Adrenal gland (tissue), 12 donors: ENCODE data around the gene LYRM4. TPM values are rescaled to one million over a fixed set of nuclear protein-coding genes. Genes with fewer than 3 reads are reported as not detected.

ENCODE experiments used
- DNase-seq, 7 donors: peaks; one replicate each; pipeline ENCODE4 v3.0.0-alpha.2; 2019 to 2020
- H3K27ac ChIP-seq, 5 donors: fragments of 200-600 bp; sonication (generic) in 4 of 5; 1 replicate in 3 of 5; 2 replicates in 2 of 5; pipeline versions ENCODE4 v1.5.1 to v1.8.0; 2016 to 2020; ENCODE audit warnings: mild to moderate bottlenecking in 1 of 5
- H3K27me3 ChIP-seq: fragments of 200-600 bp; 2 replicates; pipeline ENCODE4 v1.8.0; 2021
- H3K36me3 ChIP-seq, 2 donors: fragments of 200-600 bp; replicated peaks in 1 of 2; 1 replicate in 1 of 2; 2 replicates in 1 of 2; pipeline versions ENCODE4 v1.5.1 to v1.8.0; 2018 to 2022
- H3K4me1 ChIP-seq, 2 donors: fragments of 200-600 bp; replicated peaks in 1 of 2; 1 replicate in 1 of 2; 2 replicates in 1 of 2; pipeline versions ENCODE4 v1.5.1 to v1.8.0; 2018 to 2021
- H3K4me3 ChIP-seq, 4 donors: fragments of 200-600 bp; sonication (generic) in 3 of 4; one replicate each; pipeline ENCODE4 v1.5.1; 2016 to 2018
- H3K9me3 ChIP-seq, 3 donors: fragments of 200-600 bp; sonication (generic) in 1 of 3; replicated peaks in 1 of 3; 1 replicate in 2 of 3; 2 replicates in 1 of 3; pipeline versions ENCODE4 v1.5.1 to v1.8.0; 2016 to 2021
- POLR2A ChIP-seq, 2 donors: fragments of 450-650 bp; IDR thresholded peaks; one replicate each; pipeline ENCODE4 v1.6.1; 2017; ENCODE audit warnings: antibody characterized with exemption in 2 of 2, mild to moderate bottlenecking in 2 of 2, moderate library complexity in 1 of 2
- WGBS, 4 donors: extraction: QIAGEN DNeasy Blood & Tissue Kit in 2 of 4; methylation state at CpG; one replicate each; pipeline versions ENCODE4 v1.1.5 to v1.1.7; 2013 to 2017; 5-methylcytosine and 5-hydroxymethylcytosine counted together
- intact Hi-C, 2 donors: fragments of 100-400 bp; cut with DNase I; formaldehyde crosslinking; loops; one replicate each; pipeline versions ENCODE4 v1.14.1 to v1.15.0; 2022 to 2023
- polyA plus RNA-seq, 3 donors: library from polyadenylated mRNA; stranded (reverse); fragments of 200-250 nt in 2 of 3; fragments of 350-450 nt in 1 of 3; fragmentation: Illumina TruSeq in 1 of 3; extraction: RNeasy Lipid Tissue Mini Kit (QIAGEN cat#74804) in 1 of 3; gene quantifications; one replicate each; pipeline ENCODE4 v1.2.3, GENCODE V29; 2013 to 2014
- total RNA-seq, 9 donors: library from RNA; depleted of rRNA in 4 of 9; stranded (reverse); fragments of >200 nt in 4 of 9; fragments of 120-200 nt in 1 of 9; fragmentation: NEBNext Ultra II Directional in 1 of 9; extraction: Animal tissue kit (Norgen Biotek cat#: 25700) in 1 of 9; gene quantifications; one replicate each; pipeline versions ENCODE4 v1.1.0 to v1.2.4, GENCODE V29; 2013 to 2023
- TF ChIP-seq, protein P1 (sequence below), 6 experiments: fragments of 450-650 bp in 4 of 6; fragments of 200-600 bp in 2 of 6; sonication (generic) in 1 of 6; IDR thresholded peaks; 1 replicate in 5 of 6; 2 replicates in 1 of 6; pipeline versions ENCODE4 v1.5.1 to v1.8.0; 2016 to 2021; ENCODE audit warnings: antibody characterized with exemption in 6 of 6, mild to moderate bottlenecking in 2 of 6, moderate library complexity in 1 of 6
- donor health status: healthy with polysubstance abuse.
- donor health status: Bipolar disorder and iron deficiency.
- donor health status: DM: yes; HTN: yes; CAD: no.
- donor health status: DM: no; HTN: no; CAD: no.
- donor health status: DM: no; HTN: no; CAD: no.
- donor health status: DM: yes; HTN: yes; CAD: no.

Gene LYRM4
- total and polyA plus RNA-seq, 12 donors: 16.1 to 65.1 (median 29.9) TPM

DNA sequence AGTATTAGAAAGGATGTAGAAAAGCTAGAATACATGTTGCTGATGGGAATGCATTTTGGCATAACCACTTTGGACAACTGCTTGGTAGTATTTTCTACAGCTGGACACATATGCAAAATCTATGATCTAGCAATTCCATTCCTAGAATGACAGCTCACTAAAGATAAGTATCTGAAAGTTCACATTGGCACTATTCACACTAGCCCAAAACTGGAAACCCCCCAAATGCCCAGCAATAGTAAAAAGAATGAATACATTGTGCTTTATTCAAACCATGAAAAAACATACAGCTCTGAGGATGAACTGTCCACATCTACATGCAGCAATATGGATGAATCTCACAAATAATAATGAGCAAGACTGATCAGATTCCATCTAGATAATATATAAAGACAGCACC lies 96.7 kb downstream of the LYRM4 start:
- no peak overlapping the region for H3K27ac ChIP-seq
- DNase-seq: no peak
- H3K27me3 ChIP-seq: no peaks in the 10 kb centered on the region
- intact Hi-C loops: no loop called here
- H3K4me1 ChIP-seq: no peaks in the 10 kb centered on the region
- TF ChIP-seq, protein P1, sequence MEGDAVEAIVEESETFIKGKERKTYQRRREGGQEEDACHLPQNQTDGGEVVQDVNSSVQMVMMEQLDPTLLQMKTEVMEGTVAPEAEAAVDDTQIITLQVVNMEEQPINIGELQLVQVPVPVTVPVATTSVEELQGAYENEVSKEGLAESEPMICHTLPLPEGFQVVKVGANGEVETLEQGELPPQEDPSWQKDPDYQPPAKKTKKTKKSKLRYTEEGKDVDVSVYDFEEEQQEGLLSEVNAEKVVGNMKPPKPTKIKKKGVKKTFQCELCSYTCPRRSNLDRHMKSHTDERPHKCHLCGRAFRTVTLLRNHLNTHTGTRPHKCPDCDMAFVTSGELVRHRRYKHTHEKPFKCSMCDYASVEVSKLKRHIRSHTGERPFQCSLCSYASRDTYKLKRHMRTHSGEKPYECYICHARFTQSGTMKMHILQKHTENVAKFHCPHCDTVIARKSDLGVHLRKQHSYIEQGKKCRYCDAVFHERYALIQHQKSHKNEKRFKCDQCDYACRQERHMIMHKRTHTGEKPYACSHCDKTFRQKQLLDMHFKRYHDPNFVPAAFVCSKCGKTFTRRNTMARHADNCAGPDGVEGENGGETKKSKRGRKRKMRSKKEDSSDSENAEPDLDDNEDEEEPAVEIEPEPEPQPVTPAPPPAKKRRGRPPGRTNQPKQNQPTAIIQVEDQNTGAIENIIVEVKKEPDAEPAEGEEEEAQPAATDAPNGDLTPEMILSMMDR (IDR thresholded peaks at IDR 0.05): no peak
- TF ChIP-seq POLR2A (IDR thresholded peaks at IDR 0.05): no peak
- H3K4me3 ChIP-seq: no peak overlapping the region
- no peaks in the 10 kb centered on the region for H3K9me3 ChIP-seq
- H3K36me3 ChIP-seq: no peaks in the 10 kb centered on the region

GRCh38 chr6:5163247-5163646 lies 97.5 kb downstream of the LYRM4 start:
- Histone ChIP-seq H3K36me3 (no peaks in the 10 kb centered on the region), H3K4me1 (no peaks in the 10 kb centered on the region), H3K4me3 (no peak overlapping the region), H3K9me3 (no peaks in the 10 kb centered on the region), H3K27me3 (no peaks in the 10 kb centered on the region), H3K27ac (no peak overlapping the region)
- intact Hi-C loops: no loop called here
- 96 to 99% (median 98%) methylated on average over 6 of the region's 6 CpGs for WGBS, 4 donors
- no peak for DNase-seq
- TF ChIP-seq POLR2A (IDR thresholded peaks at IDR 0.05): no peak
- TF ChIP-seq, protein P1 (IDR thresholded peaks at IDR 0.05): no peak

- Histone ChIP-seq H3K9me3 (no peaks in the 10 kb centered on the region), H3K27ac (no peak overlapping the region)
- 85 to 95% (median 88%) methylated on average over 5 of the region's 5 CpGs for WGBS, 4 donors
Measured at GRCh38 chr6:5162355-5162754, 98.4 kb downstream of the LYRM4 start.

DNA sequence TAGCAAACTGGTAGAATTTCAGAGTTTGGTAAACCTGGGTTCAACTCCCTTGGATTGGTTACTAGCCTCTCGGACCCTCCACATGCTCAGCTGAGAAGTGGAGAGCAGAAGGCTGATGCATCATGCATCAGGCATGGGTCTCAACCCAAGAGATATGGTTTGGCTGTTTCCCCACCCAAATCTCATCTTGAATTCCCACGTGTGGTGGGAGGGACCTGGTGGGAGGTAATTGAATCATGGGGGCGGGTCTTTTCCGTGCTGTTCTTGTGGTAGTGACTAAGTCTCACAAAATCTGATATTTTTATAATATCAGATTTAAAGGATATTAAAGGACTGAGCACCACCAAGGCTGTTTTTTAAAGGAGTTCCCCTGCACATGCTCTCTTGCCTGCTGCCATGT lies 100.5 kb downstream of the LYRM4 start:
- Histone ChIP-seq H3K27ac (no peak overlapping the region), H3K4me1 (no peaks in the 10 kb centered on the region), H3K36me3 (no peaks in the 10 kb centered on the region), H3K4me3 (no peak overlapping the region), H3K9me3 (no peaks in the 10 kb centered on the region), H3K27me3 (no peaks in the 10 kb centered on the region)
- 89 to 93% (median 92%) methylated on average over 4 of the region's 4 CpGs for WGBS, 4 donors
- TF ChIP-seq, protein P1 (IDR thresholded peaks at IDR 0.05): no peak
- TF ChIP-seq POLR2A (IDR thresholded peaks at IDR 0.05): no peak
- intact Hi-C loops: no loop called here
- DNase-seq: no peak

More at GRCh38 chr6:5162355-5162754, 98.4 kb downstream of the LYRM4 start:
- DNase-seq: no peak
- no peak overlapping the region for H3K4me3 ChIP-seq
- no peaks in the 10 kb centered on the region for H3K4me1 ChIP-seq
- no peaks in the 10 kb centered on the region for H3K27me3 ChIP-seq
- no peaks in the 10 kb centered on the region for H3K36me3 ChIP-seq
- TF ChIP-seq, protein P1 (IDR thresholded peaks at IDR 0.05): no peak
- no peak for TF ChIP-seq POLR2A (IDR thresholded peaks at IDR 0.05)
- intact Hi-C loops: no loop called here
